GM23248 (cell line): ENCODE measurements around the gene GCK. TPM values are rescaled to one million over a fixed set of nuclear protein-coding genes. Genes with fewer than 3 reads are reported as not detected.

Experiments
- DNase-seq: peaks from one replicate; pipeline ENCODE4 v3.0.0-alpha.2; 2015
- H2AFZ ChIP-seq: fragments of 200-600 bp; sonication (generic); 2 replicates; pipeline ENCODE4 v1.6.1; 2016; ENCODE audit warnings: antibody characterized with exemption
- H3F3A ChIP-seq: fragments of 200-600 bp; sonication (generic); 2 replicates; pipeline ENCODE4 v1.6.1; 2016; ENCODE audit warnings: mild to moderate bottlenecking, antibody characterized with exemption, mixed run types; ENCODE audit not compliant: insufficient read depth
- H3K27ac ChIP-seq: fragments of 200-600 bp; sonication (generic); 2 replicates; pipeline ENCODE4 v1.5.1; 2016; ENCODE audit warnings: mild to moderate bottlenecking
- H3K27me3 ChIP-seq: fragments of 200-600 bp; sonication (generic); replicated peaks from 2 replicates; pipeline ENCODE4 v1.6.1; 2016; ENCODE audit warnings: mild to moderate bottlenecking; ENCODE audit not compliant: insufficient read depth
- H3K36me3 ChIP-seq: fragments of 200-600 bp; sonication (generic); 2 replicates; pipeline ENCODE4 v1.6.1; 2016; ENCODE audit warnings: low read depth, mild to moderate bottlenecking
- H3K4me1 ChIP-seq: fragments of 200-600 bp; sonication (generic); 2 replicates; pipeline ENCODE4 v1.6.1; 2016; ENCODE audit warnings: mild to moderate bottlenecking; ENCODE audit not compliant: insufficient read depth
- H3K4me2 ChIP-seq: fragments of 200-600 bp; sonication (generic); one replicate; pipeline ENCODE4 v1.6.1; 2016; ENCODE audit warnings: mild to moderate bottlenecking; ENCODE audit not compliant: unreplicated experiment
- H3K4me3 ChIP-seq: fragments of 200-600 bp; sonication (generic); 2 replicates; pipeline ENCODE4 v1.5.1; 2016; ENCODE audit warnings: mild to moderate bottlenecking
- H3K79me2 ChIP-seq: fragments of 200-600 bp; sonication (generic); 2 replicates; pipeline ENCODE4 v1.6.1; 2016; ENCODE audit warnings: mild to moderate bottlenecking; ENCODE audit not compliant: insufficient read depth
- H3K9ac ChIP-seq: fragments of 200-600 bp; sonication (generic); 2 replicates; pipeline ENCODE4 v1.6.1; 2016; ENCODE audit warnings: mild to moderate bottlenecking
- H3K9me2 ChIP-seq: fragments of 200-600 bp; sonication (generic); 2 replicates; pipeline ENCODE4 v1.6.1; 2016; ENCODE audit warnings: mixed run types, mild to moderate bottlenecking, moderate library complexity; ENCODE audit not compliant: insufficient read depth
- H3K9me3 ChIP-seq: fragments of 200-600 bp; sonication (generic); one replicate; pipeline ENCODE4 v1.6.1; 2017; ENCODE audit warnings: low read depth
- H4K20me1 ChIP-seq: fragments of 200-600 bp; sonication (generic); 2 replicates; pipeline ENCODE4 v1.6.0; 2016; ENCODE audit not compliant: insufficient read depth
- EZH2 ChIP-seq: fragments of 200-600 bp; sonication (generic); IDR thresholded peaks from 2 replicates; pipeline ENCODE4 v1.6.1; 2018; ENCODE audit warnings: antibody characterized with exemption, mild to moderate bottlenecking; ENCODE audit not compliant: insufficient read depth, poor library complexity, severe bottlenecking
- EZH2phosphoT487 ChIP-seq: fragments of 200-600 bp; sonication (generic); IDR thresholded peaks from 2 replicates; pipeline ENCODE4 v1.6.1; 2018; ENCODE audit warnings: antibody characterized with exemption, moderate library complexity, mild to moderate bottlenecking, low read depth; ENCODE audit not compliant: insufficient read depth
- WGBS, 2 experiments: methylation state at CpG; one replicate each; pipeline ENCODE4 v1.1.6; 2015 to 2017; ENCODE audit warnings: low lambda C conversion rate in 2 of 2, low coverage in 1 of 2; ENCODE audit errors: missing lambda C conversion rate in 2 of 2; 5-methylcytosine and 5-hydroxymethylcytosine counted together
- in situ Hi-C: fragments of 300-500 bp; cut with MboI; formaldehyde crosslinking; loops from 2 replicates; pipeline ENCODE4 v1.15.0; 2020
- polyA plus RNA-seq: library from polyadenylated mRNA; unstranded; fragments of >200 nt; fragmentation: Nextera tagmentation; extraction: Ambion mirVana; gene quantifications from 2 replicates; pipeline ENCODE4 v1.2.1, GENCODE V29; 2016
- total RNA-seq: library from RNA; depleted of rRNA; stranded (reverse); fragments of >200 nt; shearing (Covaris generic); gene quantifications from 2 replicates; pipeline ENCODE4 v1.2.3, GENCODE V29; 2014

Gene GCK
- total and polyA plus RNA-seq, 2 experiments from 2014 or later = 0.11 to 0.23 TPM

GRCh38 chr7:44112231-44112996, 76.8 kb downstream of the GCK start:
- in situ Hi-C loops = no loop called here
- Histone ChIP-seq H3K4me3 (no peak overlapping the region), H3K27me3 (no peaks in the 10 kb centered on the region), H3K9ac (no peak overlapping the region), H3K9me3 (no peaks in the 10 kb centered on the region), H3K36me3 (no peaks in the 10 kb centered on the region), H3K9me2 (no peaks in the 10 kb centered on the region), H3F3A (no peaks in the 10 kb centered on the region), H3K79me2 (peaks cover 5% of the 10 kb centered on the region), H2AFZ (no peak overlapping the region), H3K4me1 (no peaks in the 10 kb centered on the region), H4K20me1 (no peaks in the 10 kb centered on the region), H3K27ac (no peak overlapping the region), H3K4me2 (no peak overlapping the region)
- WGBS, 2 experiments = 75 to 77% methylated on average over 34 to 41 of the region's 41 CpGs
- no peak for TF ChIP-seq EZH2
- no peak for TF ChIP-seq EZH2phosphoT487
- no peak for DNase-seq

- Histone ChIP-seq H3K4me3 (no peak overlapping the region), H3K27ac (no peak overlapping the region), H3K79me2 (peaks cover 12% of the 10 kb centered on the region), H3K9ac (no peak overlapping the region), H3F3A (no peaks in the 10 kb centered on the region), H2AFZ (no peak overlapping the region), H3K9me3 (no peaks in the 10 kb centered on the region), H4K20me1 (no peaks in the 10 kb centered on the region), H3K4me1 (peaks cover 1% of the 10 kb centered on the region; the same call in 1 of the 2 replicates), H3K9me2 (no peaks in the 10 kb centered on the region), H3K27me3 (no peaks in the 10 kb centered on the region), H3K4me2 (no peak overlapping the region), H3K36me3 (no peaks in the 10 kb centered on the region)
- in situ Hi-C loops = no loop called here
- WGBS, 2 experiments = 87 to 89% methylated on average over 15 to 16 of the region's 16 CpGs
- TF ChIP-seq EZH2 = no peak
- TF ChIP-seq EZH2phosphoT487 = no peak
- DNase-seq = no peak
Measured at GRCh38 chr7:44111761-44112160, 77.5 kb downstream of the GCK start.

GRCh38 chr7:44110719-44111635, 78.3 kb downstream of the GCK start:
- TF ChIP-seq EZH2phosphoT487 (no peak), EZH2 (no peak)
- Histone ChIP-seq H3K4me3 (no peak overlapping the region), H3K4me2 (no peak overlapping the region), H3K9ac (no peak overlapping the region), H3K9me3 (no peaks in the 10 kb centered on the region), H3K79me2 (peaks cover 19% of the 10 kb centered on the region), H3F3A (no peaks in the 10 kb centered on the region), H3K36me3 (no peaks in the 10 kb centered on the region), H2AFZ (no peak overlapping the region), H4K20me1 (no peaks in the 10 kb centered on the region), H3K27ac (no peak overlapping the region), H3K9me2 (no peaks in the 10 kb centered on the region), H3K4me1 (peaks cover 9% of the 10 kb centered on the region), H3K27me3 (no peaks in the 10 kb centered on the region)
- WGBS, 2 experiments = 77 to 80% methylated on average over 25 to 27 of the region's 27 CpGs
- no peak for DNase-seq
- in situ Hi-C loops = no loop called here

- Histone ChIP-seq H3K27me3 (no peaks in the 10 kb centered on the region), H3F3A (no peaks in the 10 kb centered on the region), H3K79me2 (peaks cover 26% of the 10 kb centered on the region), H3K9me3 (no peaks in the 10 kb centered on the region), H4K20me1 (no peaks in the 10 kb centered on the region), H3K9ac (no peak overlapping the region), H3K36me3 (no peaks in the 10 kb centered on the region), H3K27ac (no peak overlapping the region), H3K9me2 (no peaks in the 10 kb centered on the region), H2AFZ (no peak overlapping the region), H3K4me1 (peaks cover 19% of the 10 kb centered on the region), H3K4me3 (no peak overlapping the region), H3K4me2 (no peak overlapping the region)
- no peak for DNase-seq
- WGBS, 2 experiments = 83 to 85% methylated on average over 13 to 18 of the region's 18 CpGs
- in situ Hi-C loops = no loop called here
- TF ChIP-seq EZH2phosphoT487 = no peak
- TF ChIP-seq EZH2 = no peak
Measured at GRCh38 chr7:44109991-44110390, 79.2 kb downstream of the GCK start.
